G401 (cell line): ENCODE results near the gene CLDN7. TPM values are rescaled to one million over a fixed set of nuclear protein-coding genes. Genes with fewer than 3 reads are reported as not detected.

Experiments
- DNase-seq: peaks from one replicate; pipeline ENCODE4 v3.0.0-alpha.2; 2015; ENCODE audit warnings: low spot score
- in situ Hi-C: cut with HindIII; loops from 2 replicates; pipeline ENCODE4 v1.10.0; 2016; ENCODE audit warnings: low sequenced_read_pairs, mixed read lengths
- total RNA-seq: library from RNA; depleted of rRNA; stranded (reverse); fragments of >200 nt; shearing (Covaris generic); gene quantifications from 2 replicates; pipeline ENCODE4 v1.2.3, GENCODE V29; 2014; rRNA removed

The CLDN7 gene
- total RNA-seq, 1 experiment from 2014 or later, result 0.17 TPM

GRCh38 chr17:7213895-7214299, 48.4 kb downstream of the CLDN7 start:
- in situ Hi-C loops, result no loop called here
- DNase-seq, result peak; percentile 86

GRCh38 chr17:7211491-7212273, 50.6 kb downstream of the CLDN7 start:
- in situ Hi-C loops, result no loop called here
- DNase-seq, result peak; percentile 6

Other genes with a start within 250 kb of the CLDN7 start
- 189 and 195 TPM in 2 replicates for gene RNASEK, start 249.9 kb downstream of the CLDN7 start, total RNA-seq
- not detected in 2 replicates for gene BCL6B, start 239.4 kb downstream of the CLDN7 start, total RNA-seq
- gene SLC16A13, start 226.5 kb downstream of the CLDN7 start, total RNA-seq, result 5.3 and 9.8 TPM in 2 replicates
- gene SLC16A11, start 218.4 kb downstream of the CLDN7 start, total RNA-seq, result not detected in 2 replicates
- gene CLEC10A, start 182.2 kb downstream of the CLDN7 start, total RNA-seq, result not detected in 2 replicates
- not detected in 2 replicates for gene ASGR2, start 147.7 kb downstream of the CLDN7 start, total RNA-seq
- gene ASGR1, start 83.1 kb downstream of the CLDN7 start, total RNA-seq, result 3.3 and 7.1 TPM in 2 replicates
- 15.5 and 18.8 TPM in 2 replicates for gene DLG4, start 42.6 kb downstream of the CLDN7 start, total RNA-seq
- gene ACADVL, start 42.5 kb downstream of the CLDN7 start, total RNA-seq, result 399 and 405 TPM in 2 replicates
- gene DVL2, start 28.0 kb downstream of the CLDN7 start, total RNA-seq, result 89.9 and 99.0 TPM in 2 replicates
- 113 and 121 TPM in 2 replicates for gene PHF23, start 23.0 kb downstream of the CLDN7 start, total RNA-seq
- gene GABARAP, start 20.0 kb downstream of the CLDN7 start, total RNA-seq, result 227 and 249 TPM in 2 replicates
- gene CTDNEP1, start 10.7 kb downstream of the CLDN7 start, total RNA-seq, result 18.3 and 26.8 TPM in 2 replicates
- 74.1 and 95.6 TPM in 2 replicates for gene ELP5, start 10.3 kb downstream of the CLDN7 start, total RNA-seq
- gene SLC2A4, start 19.2 kb upstream of the CLDN7 start, total RNA-seq, result 2.3 and 2.7 TPM in 2 replicates
- 20.5 and 20.9 TPM in 2 replicates for gene YBX2, start 32.2 kb upstream of the CLDN7 start, total RNA-seq
- gene EIF5A, start 45.1 kb upstream of the CLDN7 start, total RNA-seq, result 1,140 and 1,147 TPM in 2 replicates
- gene GPS2, start 52.9 kb upstream of the CLDN7 start, total RNA-seq, result 109 and 113 TPM in 2 replicates
- gene NEURL4, start 66.9 kb upstream of the CLDN7 start, total RNA-seq, result 21.4 and 50.0 TPM in 2 replicates
- gene ACAP1, start 74.1 kb upstream of the CLDN7 start, total RNA-seq, result 0.61 TPM in 1 of 2 replicates, not detected in the other
- gene KCTD11, start 89.7 kb upstream of the CLDN7 start, total RNA-seq, result 12.0 and 14.3 TPM in 2 replicates
- gene TMEM95, start 92.7 kb upstream of the CLDN7 start, total RNA-seq, result not detected in 2 replicates
- gene TNK1, start 118.6 kb upstream of the CLDN7 start, total RNA-seq, result not detected in 2 replicates
- gene PLSCR3, start 132.0 kb upstream of the CLDN7 start, total RNA-seq, result 7.9 and 8.3 TPM in 2 replicates
- 200 and 369 TPM in 2 replicates for gene TMEM256, start 141.6 kb upstream of the CLDN7 start, total RNA-seq
- 5.5 and 6.8 TPM in 2 replicates for gene NLGN2, start 145.4 kb upstream of the CLDN7 start, total RNA-seq
- not detected in 2 replicates for gene SPEM1, start 157.8 kb upstream of the CLDN7 start, total RNA-seq
- not detected in 2 replicates for gene SPEM2, start 163.1 kb upstream of the CLDN7 start, total RNA-seq
- not detected in 2 replicates for gene SPEM3, start 166.4 kb upstream of the CLDN7 start, total RNA-seq
- 4.6 and 4.9 TPM in 2 replicates for gene TMEM102, start 173.0 kb upstream of the CLDN7 start, total RNA-seq
- gene FGF11, start 177.0 kb upstream of the CLDN7 start, total RNA-seq, result 20.4 and 24.2 TPM in 2 replicates
- 7.6 and 24.0 TPM in 2 replicates for gene CHRNB1, start 182.6 kb upstream of the CLDN7 start, total RNA-seq
- gene ZBTB4, start 217.2 kb upstream of the CLDN7 start, total RNA-seq, result 4.1 and 4.4 TPM in 2 replicates
- gene SLC35G6, start 219.0 kb upstream of the CLDN7 start, total RNA-seq, result not detected in 2 replicates
- 52.7 and 52.8 TPM in 2 replicates for gene POLR2A, start 221.9 kb upstream of the CLDN7 start, total RNA-seq